C4-2B (cell line): ENCODE results near the gene LUC7L3.

Experiments
- CTCF ChIP-seq: fragments of 450-650 bp; conservative IDR thresholded peaks from 2 replicates; pipeline ENCODE4 v1.5.1; 2017; ENCODE audit warnings: mild to moderate bottlenecking
- ZFX ChIP-seq: fragments of 450-650 bp; IDR thresholded peaks from 2 replicates; pipeline ENCODE4 v1.6.1; 2017

- peak; percentile 79 for TF ChIP-seq CTCF
- TF ChIP-seq ZFX, result no peak
Measured at GRCh38 chr17:50681263-50682200, 37.9 kb upstream of the LUC7L3 start.
